A549 (cell line): Measurements from ENCODE around the gene SCARB1. TPM values are rescaled to one million over a fixed set of nuclear protein-coding genes. Genes with fewer than 3 reads are reported as not detected.

ENCODE experiments used
- ATAC-seq, 2 experiments: fragments of 200-7000 bp in 1 of 2; fragments of >200 bp in 1 of 2; cut with Nextera tagmentation in 1 of 2; cut with Tn5 transposase in 1 of 2; 3 replicates each; pipeline versions ENCODE4 v1.8.0 to v1.9.1; 2018 to 2020; ENCODE audit warnings: mild to moderate bottlenecking in 1 of 2, moderate library complexity in 1 of 2
- CTCF ChIA-PET: fragments of 300-600 bp; sonication (Branson Sonifier 250); formaldehyde crosslinking; extraction: SDS; loops from one replicate; lab custom pipeline; 2021; ENCODE audit warnings: antibody characterized with exemption, inconsistent platforms; lab: Yijun Ruan, JAX
- POLR2A ChIA-PET: fragments of 350-600 bp; formaldehyde crosslinking; extraction: SDS; loops from one replicate; lab custom pipeline; 2021; ENCODE audit warnings: antibody characterized with exemption, inconsistent platforms; lab: Yijun Ruan, JAX
- DNase-seq, 2 experiments: peaks; one replicate each; pipeline versions ENCODE4 v3.0.0 to v3.0.0-alpha.2; 2011 to 2016; ENCODE audit warnings: low read depth in 1 of 2, low spot score in 1 of 2
- FAIRE-seq: peaks from 2 replicates; lab custom pipeline; 2011; peaks lifted over from hg19 to GRCh38; lab: Jason Lieb, UNC
- H3K27ac ChIP-seq, 2 experiments: fragments of >200 bp; sonication (Bioruptor Twin); formaldehyde crosslinking; 3 replicates each; pipeline ENCODE4 v1.5.1; 2016 to 2017
- H3K4me1 ChIP-seq: fragments of >200 bp; sonication (Bioruptor Twin); formaldehyde crosslinking; 3 replicates; pipeline ENCODE4 v1.6.1; 2016
- H3K4me2 ChIP-seq: fragments of >200 bp; sonication (Bioruptor Twin); formaldehyde crosslinking; 3 replicates; pipeline ENCODE4 v1.6.1; 2016
- H3K4me3 ChIP-seq: fragments of >200 bp; sonication (Bioruptor Twin); formaldehyde crosslinking; 3 replicates; pipeline ENCODE4 v1.5.1; 2016
- H3K9me3 ChIP-seq: fragments of >200 bp; sonication (Bioruptor Twin); formaldehyde crosslinking; 3 replicates; pipeline ENCODE4 v1.6.1; 2016
- CHD4 ChIP-seq: fragments of 200-600 bp; sonication (generic); IDR thresholded peaks from 2 replicates; pipeline ENCODE4 v1.6.1; 2016; ENCODE audit warnings: antibody characterized with exemption, mild to moderate bottlenecking, borderline replicate concordance
- CTCF ChIP-seq: fragments of >200 bp; sonication (Bioruptor Twin); formaldehyde crosslinking; IDR thresholded peaks from 3 replicates; pipeline ENCODE4 v1.5.1; 2016
- EHF ChIP-seq: fragments of 250-450 bp; sonication (Bioruptor Pico); IDR thresholded peaks from 2 replicates; pipeline ENCODE4 v1.5.0; 2020; ENCODE audit warnings: mild to moderate bottlenecking
- ESRRA ChIP-seq: fragments of 150-350 bp; IDR thresholded peaks from 2 replicates; pipeline ENCODE4 v1.6.1; 2014; ENCODE audit warnings: mild to moderate bottlenecking, low read length, borderline replicate concordance
- MAZ ChIP-seq: fragments of 150-350 bp; IDR thresholded peaks from 2 replicates; pipeline ENCODE4 v1.6.1; 2014; ENCODE audit warnings: antibody characterized with exemption, low read depth, low read length, borderline replicate concordance
- NFE2L2 ChIP-seq: fragments of 150-350 bp; conservative IDR thresholded peaks from 2 replicates; pipeline ENCODE4 v1.6.1; 2014; ENCODE audit warnings: low read length
- RAD21 ChIP-seq, 2 experiments: fragments of >200 bp in 1 of 2; sonication (Bioruptor Twin) in 1 of 2; formaldehyde crosslinking in 1 of 2; IDR thresholded peaks in 1 of 2; conservative IDR thresholded peaks in 1 of 2; 2 replicates in 1 of 2; 3 replicates in 1 of 2; pipeline ENCODE4 v1.6.1; 2012 to 2018; ENCODE audit warnings: inconsistent platforms in 1 of 2
- TP53 ChIP-seq: fragments of 250-450 bp; sonication (Bioruptor Pico); IDR thresholded peaks from 2 replicates; pipeline ENCODE4 v1.5.0; 2021; ENCODE audit warnings: mild to moderate bottlenecking, moderate library complexity
- WGBS: methylation state at CpG from one replicate; pipeline ENCODE4 v1.1.6; 2017; ENCODE audit errors: missing lambda C conversion rate; 5-methylcytosine and 5-hydroxymethylcytosine counted together
- polyA plus RNA-seq, 4 experiments: library from polyadenylated mRNA; depleted of rRNA in 3 of 4; stranded (reverse); fragments of >200 nt; fragmentation: RNase III in 1 of 4; extraction: RNeasy Plus Mini Kit Qiagen cat#74134 plus additional on column Dnase treatment in 1 of 4; gene quantifications; 2 replicates in 3 of 4; 3 replicates in 1 of 4; pipeline ENCODE4 v1.2.3, GENCODE V29; 2011 to 2017
- TF ChIP-seq, protein P1 (sequence below): fragments of >200 bp; sonication (Bioruptor Twin); formaldehyde crosslinking; IDR thresholded peaks from 2 replicates; pipeline ENCODE4 v1.6.1; 2016
- TF ChIP-seq, protein P2 (sequence below): fragments of 450-650 bp; IDR thresholded peaks from 2 replicates; pipeline ENCODE4 v1.6.1; 2014; ENCODE audit warnings: antibody characterized with exemption
- TF ChIP-seq, protein P3 (sequence below): fragments of 250-450 bp; sonication (Bioruptor Pico); IDR thresholded peaks from 2 replicates; pipeline ENCODE4 v1.5.0; 2020; ENCODE audit warnings: low read depth, mild to moderate bottlenecking, moderate library complexity

SCARB1 gene
- polyA plus RNA-seq, 2 of the 4 experiments (the other 2 are of a cell fraction): 81.1 to 154 TPM

DNA sequence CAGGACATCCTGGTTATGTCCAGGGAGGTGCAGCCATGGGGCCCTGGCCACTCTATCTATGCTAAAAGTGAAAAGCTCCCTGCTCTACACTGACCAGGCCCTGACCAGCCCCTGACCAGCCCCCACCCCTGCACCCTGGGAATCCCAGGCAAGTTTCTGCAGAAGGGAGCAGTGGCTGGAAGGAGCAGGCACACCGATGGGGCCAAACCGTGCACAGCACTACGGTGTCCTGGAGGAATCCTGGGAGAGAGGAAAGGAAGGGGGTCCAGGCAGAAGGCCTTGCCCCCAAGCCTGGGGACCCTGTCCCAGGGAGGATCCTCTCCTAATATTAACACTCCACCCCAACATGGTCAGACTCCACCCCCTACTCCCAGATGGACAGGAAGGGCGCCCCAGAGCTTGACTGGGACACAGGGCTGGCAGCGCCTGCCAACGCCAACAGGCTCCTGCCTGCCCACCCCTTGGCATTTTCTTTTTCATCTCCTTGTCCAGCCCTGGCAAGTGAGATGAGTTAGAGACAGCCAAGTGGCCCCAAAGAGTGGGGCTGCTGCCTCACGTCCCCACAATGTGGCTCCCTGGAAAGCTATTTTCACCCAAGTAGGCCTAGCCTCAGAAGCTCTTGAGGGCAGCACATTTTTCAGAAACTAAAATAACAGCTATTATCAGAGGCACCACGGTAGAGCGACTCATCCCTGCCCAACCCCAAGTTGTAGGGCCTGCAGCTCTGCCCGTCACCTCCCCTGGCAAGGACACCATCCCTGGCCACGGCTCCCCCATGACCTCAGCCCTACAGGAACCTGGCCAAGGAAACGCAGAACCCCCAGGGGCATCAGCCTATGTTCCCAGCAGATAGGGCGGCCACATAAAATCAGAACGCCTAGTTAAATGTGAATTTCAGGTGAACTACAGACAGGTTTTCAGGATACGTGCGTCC lies 82.6 kb downstream of the SCARB1 start:
- FAIRE-seq: no peak
- ChIA-PET POLR2A (no interaction called here), CTCF (interaction anchor here (0.5 to 1.9 kb wide), 4 partner anchors 10 to 902 kb away, joined by 3 to 5 read pairs (median 3); no protein-coding TSS in a partner anchor)

GRCh38 chr12:124780336-124780735 lies 83.3 kb downstream of the SCARB1 start:
- POLR2A ChIA-PET: no interaction called here
- no peak overlapping the region for H3K4me2 ChIP-seq
- DNase-seq (no peak), ATAC-seq (no peak; a peak in 1 of 6 replicates), FAIRE-seq (no peak)
- TF ChIP-seq CHD4: no peak
- peak in 1 of 2 experiments; percentile 19; a peak in 1 of 5 replicates for TF ChIP-seq RAD21 (conservative IDR thresholded peaks at IDR 0.05 in 1 of 2, IDR thresholded peaks at IDR 0.05 in 1 of 2)
- H3K9me3 ChIP-seq: no peaks in the 10 kb centered on the region
- no peak overlapping the region for H3K27ac ChIP-seq
- H3K4me3 ChIP-seq: no peak overlapping the region
- peaks cover 25% of the 10 kb centered on the region for H3K4me1 ChIP-seq
- WGBS: 92% methylated on average over 3 of the region's 3 CpGs
- CTCF ChIA-PET: interaction anchor here (0.8 to 1.9 kb wide), 4 partner anchors 9 to 902 kb away, joined by 3 to 5 read pairs (median 3); no protein-coding TSS in a partner anchor

More for the DNA sequence above, 82.6 kb downstream of the SCARB1 start:
- peak in 1 of 2 experiments; percentile 4; a peak in 1 of 6 replicates for ATAC-seq
- 86% methylated on average over 16 of the region's 16 CpGs for WGBS
- H3K4me2 ChIP-seq: no peak overlapping the region
- no peaks in the 10 kb centered on the region for H3K9me3 ChIP-seq
- H3K4me1 ChIP-seq: peaks cover 18% of the 10 kb centered on the region
- no peak overlapping the region for H3K27ac ChIP-seq
- DNase-seq: no peak
- H3K4me3 ChIP-seq: no peak overlapping the region
- TF ChIP-seq EHF (CRISPR knock-in tag) (no peak), CTCF (no peak), MAZ (no peak), ESRRA (no peak), TP53 (no peak)

GRCh38 chr12:124779161-124780141 lies 84.2 kb downstream of the SCARB1 start:
- Histone ChIP-seq H3K9me3 (no peaks in the 10 kb centered on the region), H3K4me1 (peaks cover 29% of the 10 kb centered on the region), H3K27ac (no peak overlapping the region), H3K4me2 (no peak overlapping the region), H3K4me3 (no peak overlapping the region)
- ChIA-PET POLR2A (no interaction called here), CTCF (interaction anchor here (1.2 to 1.4 kb wide), 2 partner anchors 12 to 901 kb away, joined by 3 read pairs; no protein-coding TSS in a partner anchor)
- TF ChIP-seq, protein P1, sequence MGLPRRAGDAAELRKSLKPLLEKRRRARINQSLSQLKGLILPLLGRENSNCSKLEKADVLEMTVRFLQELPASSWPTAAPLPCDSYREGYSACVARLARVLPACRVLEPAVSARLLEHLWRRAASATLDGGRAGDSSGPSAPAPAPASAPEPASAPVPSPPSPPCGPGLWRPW: no peak
- no peak for TF ChIP-seq EHF (CRISPR knock-in tag)
- TF ChIP-seq, protein P2, sequence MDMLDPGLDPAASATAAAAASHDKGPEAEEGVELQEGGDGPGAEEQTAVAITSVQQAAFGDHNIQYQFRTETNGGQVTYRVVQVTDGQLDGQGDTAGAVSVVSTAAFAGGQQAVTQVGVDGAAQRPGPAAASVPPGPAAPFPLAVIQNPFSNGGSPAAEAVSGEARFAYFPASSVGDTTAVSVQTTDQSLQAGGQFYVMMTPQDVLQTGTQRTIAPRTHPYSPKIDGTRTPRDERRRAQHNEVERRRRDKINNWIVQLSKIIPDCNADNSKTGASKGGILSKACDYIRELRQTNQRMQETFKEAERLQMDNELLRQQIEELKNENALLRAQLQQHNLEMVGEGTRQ: no peak
- TF ChIP-seq, protein P3, sequence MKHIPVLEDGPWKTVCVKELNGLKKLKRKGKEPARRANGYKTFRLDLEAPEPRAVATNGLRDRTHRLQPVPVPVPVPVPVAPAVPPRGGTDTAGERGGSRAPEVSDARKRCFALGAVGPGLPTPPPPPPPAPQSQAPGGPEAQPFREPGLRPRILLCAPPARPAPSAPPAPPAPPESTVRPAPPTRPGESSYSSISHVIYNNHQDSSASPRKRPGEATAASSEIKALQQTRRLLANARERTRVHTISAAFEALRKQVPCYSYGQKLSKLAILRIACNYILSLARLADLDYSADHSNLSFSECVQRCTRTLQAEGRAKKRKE: no peak
- no peak for TF ChIP-seq NFE2L2
- ATAC-seq (no peak), DNase-seq (no peak), FAIRE-seq (no peak)
- 81% methylated on average over 27 of the region's 27 CpGs for WGBS
